Activated naive CD4-positive, alpha-beta T cell treated with anti-CD3 and anti-CD28 coated beads, Interleukin-2, amount 50 U/mL, for 16 hours (primary cell): ENCODE measurements around the gene NRP2.

ENCODE experiments used
- DNase-seq: peaks from one replicate; pipeline ENCODE4 v3.0.0-alpha.2; 2020

NRP2 gene

DNA sequence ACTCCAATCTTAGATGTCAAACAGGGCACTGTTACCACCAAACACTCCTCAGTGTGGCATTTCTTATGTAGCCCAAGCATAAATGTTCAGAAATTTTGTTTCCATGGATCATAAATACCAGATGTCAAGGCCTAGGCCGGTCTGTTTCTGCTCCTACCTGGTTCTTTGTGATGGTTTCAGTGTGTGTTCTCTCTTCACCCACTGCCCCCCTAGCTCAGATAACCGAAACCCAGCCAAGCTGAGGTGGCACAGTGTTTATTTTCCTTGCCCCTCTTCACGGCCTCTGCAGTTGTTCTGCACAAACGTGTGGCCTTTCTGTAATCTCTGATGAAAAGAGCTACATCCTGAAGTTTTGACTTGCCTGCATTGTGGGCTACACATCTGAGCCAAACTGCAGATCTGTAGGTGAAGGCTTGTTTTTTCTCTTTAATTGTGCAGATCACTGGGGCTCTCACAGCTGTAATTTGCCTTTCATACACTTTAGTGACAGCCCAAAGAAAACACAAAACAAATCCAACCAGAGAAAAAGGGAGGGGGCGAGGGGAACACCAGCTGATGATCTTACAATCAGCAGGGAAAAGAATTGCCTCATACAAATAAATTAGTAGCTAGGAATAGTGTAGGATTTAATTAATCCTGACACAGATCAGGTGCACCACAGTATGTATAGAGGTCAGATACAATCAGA is 99.1 kb downstream of the NRP2 start:
- no peak for DNase-seq

DNA sequence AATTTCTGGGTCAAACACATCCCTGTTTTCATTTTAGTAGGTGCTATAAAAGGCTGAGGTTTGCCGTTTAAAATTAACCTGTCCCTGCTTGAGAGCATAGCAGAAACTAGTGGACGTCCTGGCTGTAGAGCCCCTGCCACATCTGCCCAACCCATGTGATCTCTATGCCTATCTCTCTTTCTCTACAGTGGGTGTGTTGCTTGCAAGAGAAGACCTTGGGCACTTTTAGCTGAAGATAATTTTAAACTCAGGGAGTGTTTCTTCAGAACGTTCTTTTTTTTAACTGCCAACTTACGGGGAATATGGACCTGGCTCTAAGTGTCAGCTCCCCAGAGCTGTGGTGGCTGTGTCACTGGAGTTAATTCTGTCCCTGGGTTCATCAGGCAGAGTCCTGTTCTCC is 100.6 kb downstream of the NRP2 start:
- DNase-seq: no peak

DNA sequence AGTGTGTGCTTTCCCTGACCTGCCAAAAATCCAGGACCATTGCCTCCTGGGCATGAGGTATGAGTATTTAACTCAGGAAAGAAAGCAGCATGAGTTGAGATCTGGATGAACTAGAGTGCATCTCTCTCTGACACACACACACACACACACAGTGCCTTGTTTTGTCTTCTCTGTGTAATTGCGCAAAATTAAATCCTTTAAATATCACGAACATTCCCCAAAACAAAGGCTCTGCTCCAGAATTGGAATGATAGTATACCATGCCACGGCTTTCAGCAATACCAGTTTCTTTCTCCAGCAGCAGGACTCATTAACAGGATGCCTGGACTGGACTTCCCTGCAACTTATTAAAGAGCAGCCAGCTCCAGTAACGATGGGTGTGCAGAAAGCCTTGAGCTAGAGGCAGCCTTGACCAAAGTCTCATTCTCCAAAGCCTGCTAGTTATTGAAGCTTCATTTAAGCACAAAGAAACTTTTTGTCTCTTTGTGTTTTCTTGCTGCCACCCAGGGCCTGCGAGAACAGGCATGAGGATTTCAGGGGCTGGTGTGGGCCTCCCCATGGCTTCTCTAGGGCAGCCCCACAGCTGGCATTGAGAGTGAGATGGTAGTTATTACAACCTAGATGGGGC is 101.7 kb downstream of the NRP2 start:
- no peak for DNase-seq

DNA sequence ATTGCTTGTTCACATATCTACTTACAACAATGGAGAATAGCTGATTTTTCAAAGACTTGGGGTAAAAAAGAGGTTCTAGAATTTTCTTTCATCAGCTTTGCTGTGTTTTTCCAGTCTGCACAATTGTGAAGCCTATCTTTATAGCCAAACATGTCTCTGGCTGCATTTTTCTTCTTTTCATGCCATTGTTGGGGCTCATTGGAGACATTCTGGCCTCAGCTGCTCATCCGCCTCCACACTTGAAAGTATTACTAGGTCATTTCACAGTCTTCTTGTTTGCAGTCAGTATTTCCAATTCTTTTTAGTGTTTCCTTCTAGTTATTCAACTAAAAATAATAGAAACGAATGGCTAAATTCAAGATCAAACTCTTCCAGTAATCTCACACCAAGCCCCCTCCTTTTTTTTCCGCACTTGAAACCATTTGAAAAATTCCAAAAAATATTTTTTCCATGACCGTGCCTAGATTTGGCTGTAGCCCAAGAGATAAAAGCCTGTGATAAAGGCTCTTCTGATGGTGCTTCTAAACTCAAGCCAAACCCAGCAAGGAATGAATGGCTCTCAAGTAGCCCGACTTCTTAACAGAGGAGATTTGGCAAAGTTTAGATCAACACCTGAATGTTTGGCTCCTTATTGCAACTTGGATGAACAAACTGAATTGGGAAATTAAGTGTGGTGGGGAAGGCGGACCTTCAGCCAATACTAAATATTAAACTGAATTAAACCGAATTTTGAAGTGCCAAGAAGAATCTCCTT is 103.4 kb downstream of the NRP2 start:
- DNase-seq: no peak

DNA sequence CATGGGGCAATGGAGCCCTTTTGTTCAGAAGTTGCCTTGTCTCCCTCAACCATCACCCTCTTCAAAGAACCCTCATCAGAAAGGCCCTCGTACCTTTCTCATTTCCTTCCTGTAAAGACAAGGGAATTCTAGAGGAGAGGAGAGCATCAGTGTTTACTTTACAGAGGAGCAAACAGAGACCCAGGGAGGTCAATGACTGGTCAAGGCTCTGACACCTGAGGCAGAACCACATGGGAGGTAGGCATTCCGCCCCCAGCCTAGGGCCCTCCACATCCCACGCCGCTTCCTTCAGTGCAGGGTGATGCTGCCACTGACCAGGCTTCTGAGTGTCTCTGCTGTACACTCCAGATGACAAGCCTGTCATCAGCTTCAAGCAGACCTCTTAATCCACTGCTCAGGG is 104.7 kb downstream of the NRP2 start:
- no peak for DNase-seq

DNA sequence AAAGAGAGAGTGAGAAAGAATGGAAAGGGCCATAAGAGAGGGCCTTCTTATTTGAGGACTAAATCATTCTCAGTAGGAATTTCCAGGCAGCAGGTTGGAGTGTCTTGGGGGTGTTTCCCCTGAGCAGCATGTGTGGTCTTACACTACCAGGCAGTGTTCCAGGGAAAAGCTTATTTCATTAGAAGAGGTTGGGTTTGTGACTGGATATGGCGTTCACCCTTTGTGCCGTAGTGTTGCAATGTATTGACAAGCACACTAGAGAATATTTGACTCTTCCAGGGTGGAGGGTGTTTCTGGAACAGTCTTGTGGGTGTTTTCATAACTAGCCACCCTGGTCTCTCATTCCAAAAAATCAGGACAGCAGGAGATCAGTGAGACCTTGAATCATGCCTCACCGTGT is 105.5 kb downstream of the NRP2 start:
- DNase-seq: no peak

DNA sequence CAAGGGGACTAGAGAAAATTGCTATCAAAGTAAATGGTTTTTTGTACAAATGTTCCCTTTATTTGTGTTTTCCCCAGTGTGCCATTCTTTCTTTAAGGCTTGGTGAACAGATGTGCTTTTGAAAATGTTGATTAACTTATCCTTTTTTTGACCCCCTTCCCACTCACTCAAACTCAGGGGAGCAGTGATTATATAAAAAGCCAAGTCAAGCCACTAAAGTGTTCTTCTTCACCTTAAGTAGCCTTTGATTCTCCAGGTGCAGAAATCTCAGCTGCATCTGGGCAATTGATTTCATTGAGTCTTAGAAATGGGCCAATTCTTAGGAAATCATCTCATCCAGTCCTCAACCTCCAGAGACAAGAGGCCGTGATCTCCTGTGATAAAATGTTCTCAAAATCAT is 107.6 kb downstream of the NRP2 start:
- no peak for DNase-seq

DNA sequence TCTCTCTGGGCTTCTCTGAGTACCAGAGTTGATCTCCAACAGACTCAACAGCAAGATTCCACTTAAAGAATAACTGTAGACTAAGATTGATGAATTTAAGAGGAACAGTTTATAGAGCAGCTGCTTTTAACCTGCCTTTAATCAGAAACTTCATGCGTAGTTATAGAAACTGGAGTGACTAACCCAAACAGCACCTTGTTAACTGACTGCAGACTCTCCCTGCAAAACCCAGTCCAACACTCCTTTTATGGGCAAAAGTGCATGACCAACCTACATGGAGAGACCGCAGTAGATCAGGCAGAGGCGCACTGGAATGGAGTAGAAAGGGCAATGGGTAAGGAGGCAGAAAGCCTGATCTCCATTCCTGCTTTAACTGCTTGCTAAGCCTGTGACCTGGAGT is 110.6 kb downstream of the NRP2 start:
- DNase-seq: no peak

DNA sequence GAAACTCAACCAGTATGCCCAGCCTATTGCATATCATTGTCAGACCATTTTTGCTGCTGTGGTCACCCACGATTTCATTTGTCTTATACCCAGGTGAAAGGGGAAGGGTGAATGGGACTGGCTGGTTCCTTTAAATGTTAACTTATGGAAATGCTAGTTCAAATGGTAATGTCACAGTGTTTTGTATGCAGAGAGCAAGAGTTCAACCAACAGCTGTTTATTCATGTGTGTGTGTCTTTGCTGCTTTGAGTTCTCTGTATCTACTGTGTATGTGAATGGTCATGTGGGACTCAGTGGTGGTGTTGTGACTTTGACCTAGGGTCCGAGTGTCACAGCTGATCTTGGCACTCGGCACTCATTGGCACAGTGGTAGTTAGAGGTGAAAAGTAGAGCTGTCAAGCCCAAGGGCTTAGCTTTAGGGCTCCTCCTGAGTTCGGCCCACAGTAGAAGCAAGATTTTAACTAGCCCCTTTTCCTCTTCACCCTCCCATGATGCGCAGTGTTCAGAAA is 114.6 kb downstream of the NRP2 start:
- no peak for DNase-seq

DNA sequence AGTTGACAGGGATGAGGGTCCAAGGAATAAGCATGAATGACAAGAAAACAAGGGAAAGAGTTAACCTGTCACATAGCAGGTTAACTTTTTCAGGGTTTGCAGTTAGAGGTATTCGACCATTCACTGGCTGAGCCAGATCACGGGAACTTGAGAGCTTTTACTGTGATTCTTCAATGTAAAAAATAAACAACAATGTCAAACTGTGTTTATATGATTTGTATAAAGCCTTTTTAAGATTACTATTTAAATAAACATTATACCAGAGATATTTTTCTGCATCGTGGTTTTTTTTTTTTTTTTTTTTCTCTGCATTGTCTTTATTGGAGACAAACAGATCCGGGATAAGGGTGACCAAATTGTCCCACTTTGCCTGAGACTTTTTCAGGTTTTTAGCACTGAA is 115.6 kb downstream of the NRP2 start:
- no peak for DNase-seq

DNA sequence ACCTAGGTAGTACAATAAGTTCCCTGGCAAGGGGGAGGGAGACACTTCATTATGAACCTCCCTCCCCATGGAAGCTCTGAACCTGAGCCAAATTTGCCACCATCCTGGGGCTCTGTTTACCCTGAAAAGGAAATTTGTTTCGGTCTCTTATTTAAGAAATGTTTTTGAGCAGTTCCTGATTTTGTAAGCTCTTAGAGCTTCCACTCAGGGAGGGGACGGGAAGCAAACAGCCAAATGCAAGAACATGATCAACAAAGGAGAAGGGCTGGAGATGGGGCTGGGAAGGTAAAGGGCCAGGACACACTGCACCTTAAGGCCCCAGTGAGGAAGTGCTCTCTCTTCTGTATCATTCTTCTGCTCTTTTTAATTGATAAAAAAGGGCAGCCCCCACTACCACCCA is 117.9 kb downstream of the NRP2 start:
- DNase-seq: no peak

DNA sequence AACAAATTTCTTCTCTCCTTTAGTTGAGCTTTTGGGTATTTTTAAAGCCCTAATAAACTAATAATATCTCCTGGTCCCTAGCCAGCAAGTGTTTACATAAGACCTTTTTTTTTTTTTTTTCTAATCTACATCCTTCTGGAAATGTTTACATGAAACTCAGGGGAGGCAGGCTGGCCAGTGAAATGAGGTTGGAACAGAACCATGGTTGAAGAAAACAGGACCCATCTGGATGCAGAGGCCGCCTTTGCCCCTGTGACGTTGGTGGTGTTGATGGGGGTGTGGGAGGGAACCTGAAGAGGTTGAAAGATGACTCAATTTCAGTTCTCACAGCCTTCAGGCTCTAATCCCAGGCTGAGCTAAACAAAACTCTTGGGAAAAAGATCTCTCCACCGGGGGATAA is 118.5 kb downstream of the NRP2 start:
- no peak for DNase-seq

DNA sequence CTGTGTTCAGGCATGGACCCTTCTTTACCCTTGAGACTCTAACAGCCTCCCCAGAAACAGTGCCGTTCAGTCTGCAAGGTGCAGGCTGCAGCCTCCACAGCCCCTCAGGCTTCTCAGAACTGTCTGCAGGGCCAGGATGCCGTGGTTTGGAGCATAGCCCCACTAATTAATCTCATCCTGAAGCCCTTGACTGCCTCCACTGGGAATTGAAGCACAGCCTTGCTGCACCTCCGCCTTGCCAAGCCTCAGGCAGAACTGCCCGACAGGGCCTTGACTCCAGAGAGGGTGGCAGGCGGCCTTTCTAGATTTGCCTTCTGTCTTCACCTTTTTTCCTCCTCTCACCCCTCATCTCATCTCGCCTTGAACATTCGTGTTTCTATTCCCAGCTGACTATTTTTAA is 119.8 kb downstream of the NRP2 start:
- DNase-seq: no peak

DNA sequence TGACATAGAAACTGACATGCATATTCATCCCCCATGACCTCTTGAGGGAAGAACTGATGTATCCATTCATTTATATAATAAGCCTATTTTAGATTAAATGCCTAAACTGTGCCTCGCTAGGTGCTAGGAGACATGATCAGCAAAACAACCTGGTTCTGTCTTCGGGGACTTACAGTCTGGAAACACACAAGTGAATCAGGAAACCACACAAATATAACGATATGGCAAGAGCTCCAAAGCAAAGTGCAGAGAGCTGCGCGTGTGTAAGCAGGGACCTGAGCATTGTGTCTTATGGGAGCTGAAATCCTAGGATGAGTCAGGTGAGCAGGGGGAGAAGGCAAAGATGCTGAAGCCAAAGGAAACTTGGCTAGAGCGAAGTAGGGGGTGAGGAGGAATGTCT is 120.6 kb downstream of the NRP2 start:
- DNase-seq: no peak

DNA sequence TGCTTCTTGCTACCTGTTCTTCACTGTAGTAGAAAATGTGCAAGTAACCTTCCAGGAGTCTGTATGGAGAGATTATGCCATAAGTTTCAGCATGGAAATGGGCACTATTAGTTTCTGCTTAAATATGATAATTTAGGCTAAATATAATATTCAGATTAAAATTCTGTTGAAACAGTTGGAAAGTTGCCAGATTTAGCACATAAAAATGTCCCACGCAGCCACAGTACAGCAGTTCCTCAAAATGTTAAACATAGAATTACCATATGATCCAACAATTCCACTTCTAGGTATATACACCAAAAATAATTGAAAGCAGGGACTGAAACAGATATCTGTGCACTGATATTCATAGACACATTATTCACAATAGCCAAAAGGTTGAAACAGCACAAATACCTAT is 121.2 kb downstream of the NRP2 start:
- no peak for DNase-seq

DNA sequence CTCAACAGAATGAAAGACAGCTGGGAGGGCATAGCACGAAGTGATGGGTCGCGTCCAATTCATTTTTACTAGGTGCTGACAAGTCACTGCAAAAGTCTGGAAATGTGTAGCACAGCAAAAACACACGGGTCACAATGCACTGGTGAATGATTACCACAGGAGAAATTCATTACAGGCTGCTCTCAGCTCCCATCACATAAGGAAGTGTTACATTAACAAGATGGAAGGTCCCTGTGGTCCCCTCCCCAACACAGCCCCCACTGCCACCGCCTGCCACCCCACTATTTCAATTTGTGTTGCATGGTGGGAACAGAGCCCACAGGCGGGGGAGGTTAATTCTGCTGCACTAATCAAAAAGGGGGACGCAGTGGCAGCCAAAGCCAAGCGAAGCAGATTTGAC is 122.8 kb downstream of the NRP2 start:
- DNase-seq: no peak

DNA sequence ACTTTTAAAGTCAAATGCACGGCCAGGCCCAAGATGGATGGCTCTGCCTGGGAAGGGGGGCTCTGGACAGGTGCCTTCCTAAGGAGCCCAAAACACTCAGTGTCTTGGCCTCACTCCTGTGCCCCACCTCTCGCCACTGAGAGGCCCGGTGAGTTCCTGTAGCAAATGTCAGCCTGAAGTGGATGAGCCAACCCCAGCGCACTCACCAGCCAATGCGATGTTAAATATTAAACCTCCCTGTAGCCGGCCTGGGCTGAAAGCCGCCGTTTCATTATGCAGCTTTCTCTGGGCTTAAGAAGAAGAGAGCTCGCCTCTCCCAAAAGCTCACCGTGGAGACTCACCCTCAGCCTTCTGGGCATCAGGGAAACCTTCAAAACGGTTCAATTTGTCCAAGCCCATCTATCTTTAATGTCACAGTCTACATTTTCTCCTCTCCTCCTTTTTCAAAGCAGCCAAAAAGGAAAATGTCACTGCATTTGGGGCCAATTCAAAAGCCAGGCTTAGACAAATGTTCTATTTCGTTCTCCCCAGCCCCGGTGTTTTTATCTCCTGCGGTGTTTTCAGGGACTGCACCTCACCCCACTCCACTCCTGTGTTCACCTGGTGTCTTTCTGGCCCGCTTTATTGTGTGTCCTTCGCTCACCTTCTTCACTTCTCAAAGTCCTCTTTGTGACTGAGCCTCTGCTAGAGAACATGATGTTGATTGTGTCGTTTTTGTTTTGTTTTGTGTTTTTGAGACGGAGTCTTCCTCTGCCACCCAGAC is 124.0 kb downstream of the NRP2 start:
- no peak for DNase-seq

DNA sequence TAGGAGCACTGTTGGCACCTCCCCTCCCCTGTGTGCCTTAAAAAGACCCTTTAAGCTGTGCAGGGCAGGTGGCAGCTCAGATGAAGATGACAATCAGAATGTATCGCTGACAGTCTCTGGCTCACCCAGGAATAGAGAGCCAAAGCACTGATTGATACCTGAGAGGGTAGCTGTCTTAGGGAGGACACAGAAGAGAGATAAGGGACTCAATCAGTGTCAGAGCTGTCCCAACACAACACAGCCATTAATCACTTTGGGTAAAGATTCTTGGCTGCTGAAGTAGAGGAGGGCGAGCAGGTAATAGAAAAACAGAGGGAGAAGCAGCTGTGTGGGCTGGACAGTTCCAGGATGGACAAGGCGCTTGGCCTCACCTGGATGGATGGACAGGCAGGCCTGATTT is 124.9 kb downstream of the NRP2 start:
- no peak for DNase-seq

DNA sequence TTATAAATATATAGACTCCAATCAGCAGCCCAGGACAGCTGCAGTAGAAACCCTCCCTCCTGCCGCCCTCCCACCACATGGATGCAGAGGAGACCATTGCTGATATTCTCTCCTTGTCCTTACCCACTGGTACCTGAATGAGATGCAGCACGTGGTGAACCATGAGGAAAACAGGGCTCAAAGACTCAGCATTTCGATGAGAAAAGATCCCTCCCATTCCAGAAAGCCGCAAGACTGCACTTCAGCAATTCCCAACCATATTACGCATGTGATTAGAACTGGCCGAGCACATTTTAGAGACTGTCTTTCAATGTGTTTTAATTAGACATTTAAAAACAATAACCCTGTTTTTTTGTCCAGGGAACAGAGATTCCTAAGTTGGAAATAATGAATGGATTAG is 125.5 kb downstream of the NRP2 start:
- no peak for DNase-seq

DNA sequence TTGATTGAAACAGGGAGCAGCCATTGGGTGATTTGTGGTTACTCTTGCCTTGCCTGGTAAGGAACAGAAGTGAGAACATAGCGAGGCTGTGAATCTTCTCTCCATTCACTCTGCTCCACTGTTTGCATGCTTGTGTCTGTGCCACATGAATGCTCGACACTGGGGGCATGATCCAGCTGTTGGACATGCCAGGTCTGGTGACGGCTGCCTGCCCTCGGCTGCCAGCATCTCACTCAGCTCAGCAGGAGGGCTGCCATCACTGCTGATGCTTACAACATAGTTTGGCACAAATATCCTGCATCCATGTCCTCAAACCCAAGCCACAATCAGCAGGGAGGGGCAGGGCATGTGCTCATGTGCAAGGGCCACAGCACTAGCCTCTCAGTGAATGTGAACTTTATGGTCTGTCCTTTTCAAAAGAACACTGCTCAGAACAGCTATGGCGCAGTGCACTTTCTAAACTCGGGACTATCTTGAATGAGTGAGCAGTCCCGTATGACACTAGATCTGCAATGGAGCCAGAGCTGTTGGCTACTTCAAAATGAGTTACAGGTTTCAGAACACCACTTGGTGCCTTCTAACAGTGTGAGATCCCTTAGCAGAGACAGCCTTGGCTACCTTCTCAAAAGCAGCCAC is 126.3 kb downstream of the NRP2 start:
- no peak for DNase-seq

DNA sequence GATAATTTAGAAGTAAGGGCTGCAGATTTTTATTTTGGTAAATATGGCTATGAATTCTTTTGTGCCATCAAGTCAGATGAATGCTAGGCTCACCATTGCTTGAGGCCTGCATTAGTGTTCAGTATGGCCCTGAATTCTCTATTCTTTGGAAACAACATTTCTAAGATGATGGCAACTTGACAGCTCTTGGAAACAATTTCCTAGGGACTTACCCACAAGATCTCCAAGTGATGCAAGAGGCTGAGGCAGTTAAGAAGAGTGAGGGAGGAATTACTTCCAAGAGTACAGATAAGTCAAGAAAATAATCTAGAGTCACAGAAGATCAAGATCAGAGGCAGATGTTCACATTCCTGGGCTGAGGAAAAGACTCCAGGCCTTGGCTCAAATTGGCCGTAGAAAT is 129.1 kb downstream of the NRP2 start:
- DNase-seq: no peak

DNA sequence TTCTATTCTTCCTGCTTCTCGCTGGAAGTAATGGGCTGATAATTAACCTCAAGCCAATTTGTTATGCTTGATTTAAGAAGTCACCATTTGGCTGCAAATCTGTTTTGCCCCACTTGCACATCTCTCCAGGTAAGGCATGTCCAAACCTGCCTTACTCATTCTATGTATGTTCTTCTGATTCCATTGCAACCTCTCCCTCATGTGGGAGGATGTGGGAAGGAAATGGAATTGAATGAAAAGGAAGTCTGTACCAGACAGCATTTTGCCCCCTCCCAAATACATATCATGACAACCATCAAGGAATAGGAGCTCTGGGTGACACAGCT is 131.7 kb downstream of the NRP2 start:
- no peak for DNase-seq

DNA sequence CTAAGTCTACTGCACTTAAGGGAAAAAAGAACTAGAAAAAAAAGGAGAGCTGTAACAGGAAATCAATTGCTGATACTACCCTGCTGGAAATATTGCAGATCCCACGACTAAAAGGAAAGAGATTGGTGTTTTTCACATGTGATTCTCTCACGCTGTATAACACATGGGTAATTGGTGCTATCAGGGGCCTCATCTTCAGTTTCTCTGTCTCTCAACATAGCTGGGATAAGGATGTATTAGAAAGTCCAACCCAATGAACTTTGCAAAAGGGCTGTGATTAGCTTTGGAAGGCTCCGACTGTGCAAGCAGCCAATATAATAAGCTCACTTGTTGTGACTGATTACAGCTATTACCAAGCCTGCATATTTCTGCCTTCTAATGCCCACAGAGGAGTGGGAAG is 133.4 kb downstream of the NRP2 start:
- DNase-seq: no peak
